Activated CD8-positive, alpha-beta memory T cell treated with anti-CD3 and anti-CD28 coated beads for 1 hour (primary cell): Measurements from ENCODE around the gene CDC6.

Source experiments
- DNase-seq, 2 donors: peaks; one replicate each; pipeline ENCODE4 v3.0.0-alpha.2; 2020; ENCODE audit warnings: low read depth in 1 of 2; ENCODE audit errors: extremely low read depth in 1 of 2

Gene CDC6

GRCh38 chr17:40310882-40311391 lies 23.3 kb downstream of the CDC6 start:
- no peak for DNase-seq

GRCh38 chr17:40311575-40311974 lies 23.9 kb downstream of the CDC6 start:
- no peak for DNase-seq

GRCh38 chr17:40312131-40312731 lies 24.6 kb downstream of the CDC6 start:
- DNase-seq: no peak

- DNase-seq: no peak
Observed at GRCh38 chr17:40312893-40313667, 25.4 kb downstream of the CDC6 start.

- no peak for DNase-seq
Observed at GRCh38 chr17:40313668-40314583, 26.2 kb downstream of the CDC6 start.

- peak; percentile 80 to 86 for DNase-seq
Observed at GRCh38 chr17:40314584-40314956, 26.9 kb downstream of the CDC6 start.

- DNase-seq: no peak
Observed at GRCh38 chr17:40315206-40315605, 27.5 kb downstream of the CDC6 start.

- DNase-seq: no peak
Observed at GRCh38 chr17:40315678-40316570, 28.2 kb downstream of the CDC6 start.

GRCh38 chr17:40316571-40317344 lies 29.1 kb downstream of the CDC6 start:
- DNase-seq: no peak

- DNase-seq: no peak
Observed at GRCh38 chr17:40317345-40317873, 29.7 kb downstream of the CDC6 start.

- DNase-seq: peak; percentile 67 to 86
Observed at GRCh38 chr17:40317880-40318829, 30.5 kb downstream of the CDC6 start.

GRCh38 chr17:40318830-40319391 lies 31.2 kb downstream of the CDC6 start:
- no peak for DNase-seq

GRCh38 chr17:40319651-40320540 lies 32.2 kb downstream of the CDC6 start:
- DNase-seq: peak; percentile 77 to 79

GRCh38 chr17:40320756-40321523 lies 33.3 kb downstream of the CDC6 start:
- DNase-seq: no peak

- DNase-seq: no peak
Observed at GRCh38 chr17:40321524-40321929, 33.8 kb downstream of the CDC6 start.

- no peak for DNase-seq
Observed at GRCh38 chr17:40321961-40322357, 34.3 kb downstream of the CDC6 start.
